Measurements from ENCODE around the gene PPP1R10. TPM values are rescaled to one million over a fixed set of nuclear protein-coding genes. Genes with fewer than 3 reads are reported as not detected.

PPP1R10 gene
- total and polyA plus RNA-seq, 2 of the 13 experiments (the other 11 are each of a cell fraction or from before 2014, with no cell fraction given), result 26.3 to 38.4 TPM

DNA sequence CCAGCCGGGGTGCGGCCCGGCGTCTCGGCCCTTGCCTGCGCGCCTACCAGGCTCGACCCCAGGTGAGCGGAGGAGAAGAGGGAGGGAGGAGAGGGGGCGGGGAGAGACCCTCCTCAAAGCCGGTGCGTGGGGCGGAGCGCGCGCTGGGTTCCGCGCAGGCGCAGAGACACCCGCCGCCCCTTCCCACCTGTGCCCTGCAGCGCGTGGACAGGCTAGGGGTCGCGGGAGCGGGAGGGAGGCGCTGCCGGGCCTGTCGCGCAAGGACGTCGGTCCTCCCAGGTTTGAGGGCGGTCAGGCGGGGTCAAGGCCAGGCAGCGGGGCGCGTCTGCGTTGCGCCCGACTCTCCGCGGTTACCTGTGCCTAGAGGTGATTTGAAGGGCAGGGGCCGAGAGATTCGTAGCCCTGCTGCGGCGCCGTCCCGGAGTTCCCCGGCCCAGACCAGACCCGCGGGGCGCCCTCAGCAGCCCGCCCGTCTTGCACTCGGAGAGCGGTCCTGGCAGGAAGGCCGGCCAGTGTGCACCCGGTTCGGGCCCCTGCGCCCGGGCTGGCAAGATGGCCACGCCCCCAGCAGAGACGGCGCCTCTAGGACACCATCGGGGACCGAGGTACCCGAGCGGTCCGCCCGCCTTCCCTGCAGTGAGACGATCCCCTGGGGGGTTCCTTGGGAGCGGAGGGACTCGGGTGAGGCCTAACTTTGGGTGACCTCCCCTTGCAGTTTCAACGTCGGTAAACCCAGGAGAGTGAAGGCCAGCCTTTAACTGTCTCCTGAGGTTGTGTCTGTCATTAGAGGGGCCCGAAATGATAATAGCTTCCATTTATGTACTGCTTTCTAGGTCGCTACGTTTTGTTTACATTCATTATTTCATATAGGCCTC is 30.4 kb upstream of the PPP1R10 start (continued):
- TF ChIP-seq ZFP90 (CRISPR knock-in tag; IDR thresholded peaks at IDR 0.05; ENCODE audit: borderline replicate concordance) (peak; percentile 99), ZNF709 (CRISPR knock-in tag; IDR thresholded peaks at IDR 0.05) (peak; percentile 91; the same call in 1 of the 2 replicates), ZMYM2 (CRISPR knock-in tag; IDR thresholded peaks at IDR 0.05) (peak; percentile 87; the same call in 1 of the 2 replicates), KAT2B (IDR thresholded peaks at IDR 0.05; ENCODE audit: borderline replicate concordance, low read depth, low read length) (no peak), NR3C1 (CRISPR knock-in tag; IDR thresholded peaks at IDR 0.05) (no peak), SP1 (IDR thresholded peaks at IDR 0.05) (no peak), SP1 (CRISPR knock-in tag; IDR thresholded peaks at IDR 0.05) (peak; percentile 69; the same call in 1 of the 2 replicates), ZNF713 (CRISPR knock-in tag; IDR thresholded peaks at IDR 0.05) (peak; percentile 87; the same call in 1 of the 2 replicates), POLR2A (IDR thresholded peaks at IDR 0.05; ENCODE audit: insufficient read depth in 1 of 2, low read depth in 2 of 2, low read length in 2 of 2) (peak; percentile 77 to 97), ZNF12 (CRISPR knock-in tag; IDR thresholded peaks at IDR 0.05) (no peak), ZNF460 (CRISPR knock-in tag; IDR thresholded peaks at IDR 0.05; ENCODE audit: borderline replicate concordance) (peak; percentile 83; the same call in 1 of the 2 replicates), RFX3 (CRISPR knock-in tag; IDR thresholded peaks at IDR 0.05) (no peak), HNF4G (IDR thresholded peaks at IDR 0.05; ENCODE audit: borderline replicate concordance, low read depth, low read length) (no peak), HNF4G (CRISPR knock-in tag; IDR thresholded peaks at IDR 0.05; ENCODE audit: borderline replicate concordance, low read depth) (peak; percentile 86; the same call in 1 of the 2 replicates), ZNF121 (CRISPR knock-in tag; IDR thresholded peaks at IDR 0.05) (no peak; the same call in 1 of the 2 replicates), ZNF296 (CRISPR knock-in tag; conservative IDR thresholded peaks at IDR 0.05) (peak; percentile 86; the same call in 1 of the 2 replicates), NR2F1 (CRISPR knock-in tag; IDR thresholded peaks at IDR 0.05) (peak; percentile 88 to 94), ZNF768 (CRISPR knock-in tag; IDR thresholded peaks at IDR 0.05) (peak; percentile 70), HOXA9 (CRISPR knock-in tag; IDR thresholded peaks at IDR 0.05; ENCODE audit: borderline replicate concordance) (peak; percentile 40; the same call in 1 of the 2 replicates), SIX4 (CRISPR knock-in tag; IDR thresholded peaks at IDR 0.05) (no peak; the same call in 1 of the 2 replicates), ZFP82 (CRISPR knock-in tag; IDR thresholded peaks at IDR 0.05; ENCODE audit: borderline replicate concordance) (no peak; the same call in 1 of the 2 replicates)
- TF ChIP-seq, protein P1, sequence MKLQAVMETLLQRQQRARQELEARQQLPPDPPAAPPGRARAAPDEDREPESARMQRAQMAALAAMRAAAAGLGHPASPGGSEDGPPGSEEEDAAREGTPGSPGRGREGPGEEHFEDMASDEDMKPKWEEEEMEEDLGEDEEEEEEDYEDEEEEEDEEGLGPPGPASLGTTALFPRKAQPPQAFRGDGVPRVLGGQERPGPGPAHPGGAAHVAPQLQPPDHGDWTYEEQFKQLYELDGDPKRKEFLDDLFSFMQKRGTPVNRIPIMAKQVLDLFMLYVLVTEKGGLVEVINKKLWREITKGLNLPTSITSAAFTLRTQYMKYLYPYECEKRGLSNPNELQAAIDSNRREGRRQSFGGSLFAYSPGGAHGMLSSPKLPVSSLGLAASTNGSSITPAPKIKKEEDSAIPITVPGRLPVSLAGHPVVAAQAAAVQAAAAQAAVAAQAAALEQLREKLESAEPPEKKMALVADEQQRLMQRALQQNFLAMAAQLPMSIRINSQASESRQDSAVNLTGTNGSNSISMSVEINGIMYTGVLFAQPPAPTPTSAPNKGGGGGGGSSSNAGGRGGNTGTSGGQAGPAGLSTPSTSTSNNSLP (IDR thresholded peaks at IDR 0.05; ENCODE audit: low read depth, low read length), result no peak
- TF ChIP-seq, protein P2, sequence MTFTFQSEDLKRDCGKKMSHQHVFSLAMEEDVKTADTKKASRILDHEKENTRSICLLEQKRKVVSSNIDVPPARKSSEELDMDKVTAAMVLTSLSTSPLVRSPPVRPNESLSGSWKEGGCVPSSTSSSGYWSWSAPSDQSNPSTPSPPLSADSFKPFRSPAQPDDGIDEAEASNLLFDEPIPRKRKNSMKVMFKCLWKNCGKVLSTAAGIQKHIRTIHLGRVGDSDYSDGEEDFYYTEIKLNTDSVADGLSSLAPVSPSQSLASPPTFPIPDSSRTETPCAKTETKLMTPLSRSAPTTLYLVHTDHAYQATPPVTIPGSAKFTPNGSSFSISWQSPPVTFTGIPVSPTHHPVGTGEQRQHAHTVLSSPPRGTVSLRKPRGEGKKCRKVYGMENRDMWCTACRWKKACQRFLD (CRISPR knock-in tag; IDR thresholded peaks at IDR 0.05; ENCODE audit: borderline replicate concordance), result peak; percentile 91; the same call in 1 of the 2 replicates
- TF ChIP-seq, protein P3, sequence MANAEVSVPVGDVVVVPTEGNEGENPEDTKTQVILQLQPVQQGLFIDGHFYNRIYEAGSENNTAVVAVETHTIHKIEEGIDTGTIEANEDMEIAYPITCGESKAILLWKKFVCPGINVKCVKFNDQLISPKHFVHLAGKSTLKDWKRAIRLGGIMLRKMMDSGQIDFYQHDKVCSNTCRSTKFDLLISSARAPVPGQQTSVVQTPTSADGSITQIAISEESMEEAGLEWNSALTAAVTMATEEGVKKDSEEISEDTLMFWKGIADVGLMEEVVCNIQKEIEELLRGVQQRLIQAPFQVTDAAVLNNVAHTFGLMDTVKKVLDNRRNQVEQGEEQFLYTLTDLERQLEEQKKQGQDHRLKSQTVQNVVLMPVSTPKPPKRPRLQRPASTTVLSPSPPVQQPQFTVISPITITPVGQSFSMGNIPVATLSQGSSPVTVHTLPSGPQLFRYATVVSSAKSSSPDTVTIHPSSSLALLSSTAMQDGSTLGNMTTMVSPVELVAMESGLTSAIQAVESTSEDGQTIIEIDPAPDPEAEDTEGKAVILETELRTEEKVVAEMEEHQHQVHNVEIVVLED (CRISPR knock-in tag; IDR thresholded peaks at IDR 0.05; ENCODE audit: borderline replicate concordance), result peak; percentile 90
- TF ChIP-seq, protein P4, sequence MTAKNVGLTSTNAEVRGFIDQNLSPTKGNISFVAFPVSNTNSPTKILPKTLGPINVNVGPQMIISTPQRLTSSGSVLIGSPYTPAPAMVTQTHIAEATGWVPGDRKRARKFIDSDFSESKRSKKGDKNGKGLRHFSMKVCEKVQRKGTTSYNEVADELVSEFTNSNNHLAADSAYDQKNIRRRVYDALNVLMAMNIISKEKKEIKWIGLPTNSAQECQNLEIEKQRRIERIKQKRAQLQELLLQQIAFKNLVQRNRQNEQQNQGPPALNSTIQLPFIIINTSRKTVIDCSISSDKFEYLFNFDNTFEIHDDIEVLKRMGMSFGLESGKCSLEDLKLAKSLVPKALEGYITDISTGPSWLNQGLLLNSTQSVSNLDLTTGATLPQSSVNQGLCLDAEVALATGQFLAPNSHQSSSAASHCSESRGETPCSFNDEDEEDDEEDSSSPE (CRISPR knock-in tag; IDR thresholded peaks at IDR 0.05), result peak; percentile 92
